ENCODE data around the gene SLC25A51.
A peak's percentile ranks its signal among the peaks of the same experiment; 100 is the strongest.

SLC25A51 gene

DNA sequence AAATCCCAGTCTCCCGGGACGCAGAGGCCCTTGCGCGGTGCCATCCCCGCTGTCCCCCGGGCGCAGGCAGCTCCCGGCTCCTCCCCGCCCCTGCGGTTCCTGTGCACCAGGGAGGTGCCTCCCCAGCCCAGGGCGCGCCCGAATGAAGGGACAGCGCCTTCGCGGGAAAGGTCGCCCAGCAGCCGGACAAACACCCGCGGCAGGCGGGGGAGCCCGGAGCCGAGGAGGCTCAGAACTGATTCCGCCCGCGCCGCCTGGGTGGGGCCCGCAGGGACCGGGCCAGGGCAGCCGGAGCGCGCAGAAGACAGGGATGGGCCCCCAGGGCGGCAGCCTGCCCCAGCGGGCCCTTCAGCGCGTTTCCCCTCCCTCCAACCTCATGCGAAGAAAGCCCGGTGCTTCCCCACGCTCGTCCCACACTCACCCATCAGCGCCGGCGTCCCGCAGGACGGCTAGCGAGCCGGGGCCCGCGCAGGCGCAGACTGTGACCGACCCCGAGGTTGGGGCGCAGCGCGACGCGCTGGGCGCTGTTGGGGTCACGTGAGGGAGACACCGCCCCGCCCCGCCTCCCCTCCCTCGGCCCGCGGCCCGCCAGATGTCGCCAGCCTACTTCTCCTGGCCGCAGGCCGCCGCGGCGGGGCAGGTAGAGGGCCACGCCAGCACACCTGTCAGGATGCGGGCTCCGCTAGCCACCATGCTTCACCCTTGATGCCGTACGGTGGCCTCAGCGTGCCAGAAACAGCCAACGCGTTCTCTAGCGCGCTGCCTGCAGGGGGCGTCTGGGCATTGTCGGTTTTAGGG, at the start of gene SLC25A51:
TSS of gene SLC25A51 (minus strand) at position 481 of the 798 bp plus-strand sequence. CDS start 15,577 bp downstream, outside the sequence.
- DNase-seq = peak; percentile 56

DNA sequence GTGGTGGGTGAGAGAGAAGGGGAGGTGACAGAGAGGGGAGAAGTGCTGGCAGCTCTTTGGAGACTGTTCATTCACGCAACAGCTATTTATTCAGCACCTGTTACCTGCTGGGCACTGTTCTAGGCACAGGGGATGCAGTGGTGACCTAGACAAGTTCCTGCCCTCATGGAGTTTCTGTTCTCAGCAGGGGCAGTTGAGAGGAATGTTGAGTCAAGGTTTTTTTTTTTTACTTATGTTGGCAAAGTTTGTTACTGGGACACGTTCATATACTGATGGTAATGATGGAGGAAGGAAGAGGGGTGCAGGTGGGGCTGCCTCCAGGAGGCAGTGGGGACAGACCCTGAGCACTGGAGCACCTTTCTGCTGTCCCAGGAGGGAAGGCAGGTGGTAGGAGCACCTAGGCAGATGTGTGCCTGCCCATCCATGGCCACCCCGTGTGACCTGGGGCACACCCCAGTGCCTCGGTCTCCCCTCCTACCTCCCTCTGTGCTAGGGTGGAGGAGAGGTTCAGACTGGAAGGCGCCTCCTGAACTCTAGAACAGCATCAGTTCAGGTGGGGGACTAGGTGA, 49.4 kb upstream of the SLC25A51 start:
- DNase-seq = no peak

DNA sequence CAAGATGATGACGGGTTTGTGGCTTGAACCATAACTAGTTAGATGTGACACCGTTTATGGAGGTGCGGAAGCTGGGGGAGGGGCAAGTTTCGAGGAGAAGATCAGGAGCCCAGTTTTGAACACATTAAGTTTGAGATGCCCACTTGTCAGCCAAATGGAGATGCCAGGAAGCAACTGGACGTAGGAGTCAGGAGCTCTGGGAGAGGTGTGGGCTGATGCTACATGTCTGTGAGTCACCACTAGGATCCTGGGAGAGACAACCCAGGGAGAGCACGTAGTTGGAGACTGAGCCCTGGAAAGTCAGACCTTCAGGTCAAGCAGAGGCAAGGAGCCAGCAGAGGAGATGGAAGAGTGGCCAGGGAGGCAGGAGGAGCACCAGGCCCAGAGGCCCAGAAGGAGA, 48.8 kb upstream of the SLC25A51 start:
- no peak for DNase-seq

DNA sequence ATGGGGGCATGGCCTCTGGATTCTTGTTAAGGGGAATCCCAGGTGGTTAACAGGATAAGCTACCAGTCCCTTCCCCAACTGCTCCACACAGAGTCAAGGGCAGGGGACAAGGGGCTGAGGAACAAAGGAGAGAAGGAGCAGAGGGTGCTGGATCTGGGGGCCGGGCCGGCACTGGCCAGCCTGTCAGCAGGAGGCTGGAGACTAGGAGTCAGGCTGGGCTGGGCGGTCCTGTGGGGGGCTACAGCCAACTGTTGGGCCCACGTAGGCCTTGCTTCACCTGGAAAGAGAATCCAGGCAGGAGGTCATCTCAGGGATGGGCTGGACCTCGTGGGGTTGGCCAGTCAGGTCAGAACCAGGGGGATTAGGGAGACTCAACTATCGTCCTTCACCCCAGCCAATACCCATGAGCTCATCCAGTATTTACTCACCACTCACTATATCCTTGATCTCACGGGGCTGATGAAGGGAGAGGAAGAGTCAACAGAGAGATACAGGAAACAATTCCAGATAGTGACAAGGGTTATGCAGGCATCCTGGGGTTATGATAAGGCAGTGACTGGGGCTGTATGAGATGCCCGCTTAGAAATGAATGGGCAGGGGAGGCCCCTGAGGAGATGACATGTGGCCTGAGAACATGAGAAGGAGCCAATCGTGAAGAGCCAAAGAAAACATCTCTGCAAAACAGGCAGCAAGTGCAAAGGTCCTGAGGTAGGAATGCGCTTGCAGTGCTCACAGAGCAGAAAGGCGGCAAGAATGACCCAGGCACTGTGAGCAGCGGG, 47.9 kb upstream of the SLC25A51 start:
- no peak for DNase-seq

DNA sequence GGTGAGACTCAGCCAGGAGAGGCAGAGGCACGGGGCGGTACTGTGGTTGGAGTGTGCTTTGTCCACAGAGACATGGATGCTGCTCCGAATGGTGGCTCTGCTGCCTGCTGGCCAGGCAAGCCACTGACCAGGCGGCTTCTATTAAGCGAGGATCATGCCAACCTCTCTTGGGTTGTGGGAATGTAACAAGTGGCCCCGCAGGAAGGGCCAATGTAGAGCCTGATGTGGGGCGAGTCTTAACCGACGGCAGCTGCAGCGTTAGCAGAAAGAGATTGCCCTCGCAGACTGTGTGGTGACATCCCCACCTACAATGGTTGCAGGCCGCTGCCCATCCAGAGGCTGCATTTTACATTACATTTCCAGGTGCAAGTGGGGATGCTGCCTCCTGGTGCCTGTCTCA, 46.6 kb upstream of the SLC25A51 start:
- no peak for DNase-seq

DNA sequence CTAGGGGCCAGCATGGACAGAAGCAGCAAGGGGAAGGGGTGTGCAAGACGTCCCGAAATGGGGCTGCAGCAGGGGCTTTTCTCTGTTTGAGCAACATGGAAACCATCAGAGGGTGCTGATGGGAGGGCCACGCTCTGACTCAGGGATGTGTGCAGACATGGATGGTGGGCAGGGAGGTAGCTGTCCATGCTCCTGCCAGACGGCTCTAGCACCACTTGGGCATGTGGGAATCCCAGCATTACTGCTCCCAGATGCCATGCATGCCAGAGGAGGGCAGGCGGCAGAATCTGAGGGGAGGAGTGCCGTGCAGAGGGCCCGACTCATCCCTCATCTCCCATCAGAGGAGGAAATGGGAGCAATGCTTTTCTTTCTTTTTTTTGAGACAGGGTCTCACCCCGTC, 45.6 kb upstream of the SLC25A51 start:
- DNase-seq = no peak

DNA sequence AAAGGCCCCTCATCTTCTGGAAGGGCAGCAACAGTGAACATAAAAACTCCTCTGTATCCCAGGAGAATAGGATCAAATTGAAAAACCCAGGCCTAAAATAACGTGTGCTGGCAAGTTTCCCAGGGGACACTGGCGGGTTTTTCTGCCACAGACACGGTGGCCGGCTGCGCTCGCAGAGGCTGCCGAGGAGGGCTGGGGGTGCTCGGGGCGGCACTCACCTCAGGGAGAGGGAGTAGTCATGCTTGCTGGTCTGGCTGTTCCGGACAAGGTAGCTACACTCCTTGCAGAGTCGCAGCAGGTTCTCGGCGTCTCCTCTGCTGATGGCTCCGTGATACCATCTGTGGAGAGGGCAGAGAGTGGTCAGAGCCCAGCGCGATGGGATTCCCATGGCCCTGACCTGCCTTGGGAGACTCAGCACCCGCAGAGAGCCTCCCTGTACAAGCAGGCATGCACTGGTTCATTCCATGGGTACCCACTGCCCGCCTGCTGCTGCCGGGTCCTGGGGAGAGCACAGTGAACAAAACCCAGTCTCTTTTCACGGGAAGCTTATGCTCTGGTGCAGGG, 44.6 kb upstream of the SLC25A51 start:
- no peak for DNase-seq

GRCh38 chr9:37947977-37948376, 44.0 kb upstream of the SLC25A51 start:
- DNase-seq = no peak

DNA sequence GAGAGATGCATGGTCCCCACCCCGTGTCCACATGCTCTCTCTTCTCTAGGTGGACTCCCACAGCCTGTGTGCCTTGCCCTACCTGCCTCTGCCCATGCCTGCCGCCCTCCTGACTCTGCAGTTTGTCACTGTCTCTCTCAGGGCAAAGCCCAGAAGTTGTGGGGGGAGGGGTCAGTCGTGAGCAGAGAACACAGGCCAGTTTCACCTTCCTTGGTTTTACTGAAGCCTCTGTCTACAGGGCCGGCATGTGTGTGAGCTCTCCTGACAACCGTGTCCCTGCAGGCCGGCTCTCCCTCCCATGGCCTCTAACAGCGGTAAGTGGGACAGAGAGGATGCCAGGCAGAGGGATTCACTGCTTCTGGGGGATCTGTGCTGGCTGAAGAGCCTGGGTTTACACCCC, 43.5 kb upstream of the SLC25A51 start:
- no peak for DNase-seq

DNA sequence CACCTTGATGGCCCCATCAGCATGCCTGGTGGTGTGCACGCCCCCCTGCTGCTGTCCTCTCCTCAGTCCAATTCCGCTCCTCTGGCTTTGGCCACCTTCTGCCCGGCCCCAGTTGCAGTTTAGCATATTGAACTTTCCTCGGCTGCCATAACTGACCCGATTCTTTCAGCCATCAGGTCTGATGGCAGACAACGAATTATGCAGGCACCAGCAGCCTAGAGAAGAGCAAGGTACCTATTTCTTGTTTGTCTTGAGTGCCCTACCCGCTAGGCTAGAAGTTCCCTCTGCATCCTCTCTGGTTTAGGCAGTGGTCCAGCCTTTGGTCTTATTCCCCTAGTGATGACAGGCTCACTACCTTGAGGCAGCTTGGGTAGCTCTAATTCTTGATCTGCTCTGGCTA, 43.0 kb upstream of the SLC25A51 start:
- DNase-seq = no peak

DNA sequence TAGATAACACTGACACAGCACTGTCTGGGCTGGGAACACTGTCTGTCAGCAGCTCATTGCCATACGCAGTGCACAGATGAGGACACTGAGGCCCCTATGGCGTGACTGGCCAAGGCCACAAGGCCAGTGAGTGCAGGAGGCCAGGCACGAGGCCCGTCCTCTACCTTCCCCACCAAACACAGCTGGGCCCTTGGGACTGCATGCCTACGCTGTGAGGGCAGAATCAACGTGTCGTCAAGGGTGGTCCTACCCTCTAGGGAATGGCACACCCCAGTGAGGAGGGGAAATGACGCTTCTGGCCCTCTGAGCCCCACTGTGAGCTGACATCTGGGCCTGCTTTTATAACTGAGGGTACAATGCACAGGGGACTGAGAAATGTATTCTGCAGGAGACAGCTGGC, 42.1 kb upstream of the SLC25A51 start:
- no peak for DNase-seq

- no peak for DNase-seq
These were observed 40.9 kb upstream of the SLC25A51 start for GRCh38 chr9:37944671-37945481.

- no peak for DNase-seq
These were observed 40.3 kb upstream of the SLC25A51 start for GRCh38 chr9:37944266-37944650.

DNA sequence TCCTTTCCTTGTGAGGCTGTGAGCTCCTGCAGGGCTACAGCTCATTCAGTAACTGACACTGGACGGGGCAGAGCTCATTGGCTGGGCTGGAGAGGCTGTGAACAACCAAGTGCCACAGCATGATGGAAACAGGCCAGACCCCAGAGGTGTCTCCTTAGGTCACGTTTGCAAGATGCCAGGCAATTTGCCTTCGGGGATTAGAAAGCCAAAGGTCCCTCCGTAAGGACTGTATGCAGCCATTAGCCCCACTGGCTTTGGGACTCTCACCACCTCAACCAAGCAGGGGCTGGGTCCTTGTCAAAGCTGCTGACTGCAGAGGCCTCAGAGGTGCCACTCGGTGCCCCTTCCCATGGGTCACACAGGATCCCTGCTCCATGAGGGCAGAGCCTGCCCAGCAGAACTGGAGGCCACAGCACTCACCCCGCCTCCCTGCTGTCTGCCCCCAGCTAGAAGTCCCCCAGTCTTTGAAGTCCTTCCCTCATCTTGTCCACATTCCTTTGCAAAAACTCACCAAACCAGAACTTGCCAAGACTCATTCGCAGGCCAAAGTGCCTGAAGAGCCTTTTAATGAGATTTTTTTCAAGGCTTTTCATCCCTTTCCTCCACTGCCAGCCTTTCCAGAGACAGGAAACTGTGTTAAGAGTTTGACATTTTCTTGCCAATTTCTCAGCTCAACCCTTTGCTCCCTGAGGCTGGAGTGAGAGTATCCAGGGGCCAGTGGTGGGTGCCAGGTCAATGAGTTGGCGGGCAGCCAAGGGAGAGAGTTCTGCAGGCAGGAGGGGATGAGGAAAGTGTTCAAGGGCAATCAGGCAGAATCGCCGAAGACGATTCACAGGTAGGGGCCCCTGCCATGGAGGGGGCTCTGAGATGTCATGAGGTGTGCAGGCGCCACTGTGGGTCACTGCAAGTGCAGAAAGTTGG, 39.7 kb upstream of the SLC25A51 start:
- DNase-seq = no peak

- DNase-seq = no peak
These were observed 38.9 kb upstream of the SLC25A51 start for GRCh38 chr9:37942621-37943344.

DNA sequence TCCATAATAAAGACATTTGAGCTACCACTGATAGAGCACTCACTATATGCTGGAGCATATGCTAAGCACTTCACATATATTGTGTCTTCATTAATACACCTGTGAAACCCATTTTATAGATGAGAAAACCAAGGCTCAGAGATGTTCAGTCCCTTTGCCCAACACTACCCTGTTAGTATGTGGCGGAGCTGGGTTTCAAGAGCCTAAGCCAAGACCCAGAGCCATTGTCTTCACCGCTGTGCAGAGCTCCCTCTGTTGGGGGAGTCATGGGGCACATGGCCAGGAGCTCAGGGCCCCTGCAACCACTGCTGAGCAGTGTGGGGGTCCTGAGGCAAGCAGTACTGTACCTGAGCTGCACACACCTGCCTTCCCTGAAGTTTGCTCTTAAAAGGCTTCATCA, 37.3 kb upstream of the SLC25A51 start:
- DNase-seq = no peak

GRCh38 chr9:37939575-37940095, 35.7 kb upstream of the SLC25A51 start:
- no peak for DNase-seq

- DNase-seq = no peak
These were observed 34.4 kb upstream of the SLC25A51 start for GRCh38 chr9:37938121-37938891.

DNA sequence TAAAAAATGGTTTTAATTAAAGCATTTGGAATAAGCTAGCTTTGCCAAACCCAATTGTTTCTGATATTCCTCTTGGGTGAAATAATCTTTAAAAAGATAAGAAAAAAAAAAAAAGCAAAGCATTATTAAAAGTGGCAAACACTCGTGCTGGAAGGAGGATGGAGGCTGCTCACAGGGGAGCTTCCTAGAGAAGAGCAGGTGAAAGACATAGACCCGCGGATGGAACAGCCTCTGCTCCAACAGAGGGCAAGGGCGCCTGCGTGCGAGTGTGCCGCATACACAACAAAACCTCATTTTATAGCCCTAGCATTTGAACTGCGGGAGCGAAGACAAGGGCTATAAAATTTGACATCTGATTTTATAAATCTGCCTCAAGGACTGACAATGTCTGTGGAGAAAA, 33.4 kb upstream of the SLC25A51 start:
- DNase-seq = no peak

DNA sequence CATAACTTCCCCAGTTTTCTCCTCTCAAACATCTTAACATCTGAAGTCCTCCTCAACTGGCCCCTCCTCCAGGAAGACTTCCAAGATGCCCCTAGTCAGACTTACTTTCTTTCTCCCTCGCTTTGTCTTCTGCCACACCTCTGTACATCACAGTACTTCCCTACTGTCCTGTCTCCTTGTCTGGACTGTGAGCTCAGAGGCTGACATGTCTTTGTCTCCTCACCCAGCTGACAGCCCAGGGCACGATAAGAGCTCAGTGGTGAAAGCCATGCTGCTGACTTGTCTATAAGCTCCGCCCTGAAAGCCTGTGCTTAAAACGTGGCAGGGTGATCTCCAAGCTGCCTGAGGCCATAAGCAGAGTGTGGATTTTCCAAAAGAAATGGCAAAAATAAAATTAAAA, 33.0 kb upstream of the SLC25A51 start:
- DNase-seq = no peak
